ENCODE data around the gene ARSI.

Gene ARSI

GRCh38 chr5:150286820-150287219 is 15.9 kb downstream of the ARSI start:
- Histone ChIP-seq H3K4me3 (ENCODE audit: low read depth in 1 of 5, low read length in 5 of 5) (no peak overlapping the region), H3K27me3 (ENCODE audit: control insufficient read depth in 5 of 5, insufficient read depth in 4 of 5, low read length in 5 of 5) (peaks cover 0 to 20% (median 9%) of the 10 kb centered on the region in 5 donors), H3K4me1 (ENCODE audit: control insufficient read depth in 5 of 5, insufficient read depth in 5 of 5, low read length in 5 of 5) (no peaks in the 10 kb centered on the region), H3K9ac (ENCODE audit: low read length in 5 of 5) (no peak overlapping the region), H3K9me3 (ENCODE audit: control insufficient read depth in 5 of 5, low read length in 5 of 5) (no peaks in the 10 kb centered on the region), H3K27ac (ENCODE audit: low read depth, low read length) (no peak overlapping the region), H3K36me3 (ENCODE audit: control insufficient read depth in 5 of 5, insufficient read depth in 5 of 5, low read length in 5 of 5) (no peaks in the 10 kb centered on the region)

GRCh38 chr5:150285114-150285513 is 17.6 kb downstream of the ARSI start:
- Histone ChIP-seq H3K36me3 (ENCODE audit: control insufficient read depth in 5 of 5, insufficient read depth in 5 of 5, low read length in 5 of 5) (no peaks in the 10 kb centered on the region), H3K9me3 (ENCODE audit: control insufficient read depth in 5 of 5, low read length in 5 of 5) (no peaks in the 10 kb centered on the region), H3K4me3 (ENCODE audit: low read depth in 1 of 5, low read length in 5 of 5) (no peak overlapping the region), H3K27me3 (ENCODE audit: control insufficient read depth in 5 of 5, insufficient read depth in 4 of 5, low read length in 5 of 5) (peaks cover 0 to 19% (median 6%) of the 10 kb centered on the region in 5 donors), H3K27ac (ENCODE audit: low read depth, low read length) (no peak overlapping the region), H3K4me1 (ENCODE audit: control insufficient read depth in 5 of 5, insufficient read depth in 5 of 5, low read length in 5 of 5) (no peaks in the 10 kb centered on the region), H3K9ac (ENCODE audit: low read length in 5 of 5) (no peak overlapping the region)

- H3K27ac ChIP-seq (ENCODE audit: low read depth, low read length): no peak overlapping the region
- no peak overlapping the region for H3K9ac ChIP-seq (ENCODE audit: low read length in 5 of 5)
- H3K4me3 ChIP-seq (ENCODE audit: low read depth in 1 of 5, low read length in 5 of 5): no peak overlapping the region
Observed at GRCh38 chr5:150284311-150284710, 18.4 kb downstream of the ARSI start.

DNA sequence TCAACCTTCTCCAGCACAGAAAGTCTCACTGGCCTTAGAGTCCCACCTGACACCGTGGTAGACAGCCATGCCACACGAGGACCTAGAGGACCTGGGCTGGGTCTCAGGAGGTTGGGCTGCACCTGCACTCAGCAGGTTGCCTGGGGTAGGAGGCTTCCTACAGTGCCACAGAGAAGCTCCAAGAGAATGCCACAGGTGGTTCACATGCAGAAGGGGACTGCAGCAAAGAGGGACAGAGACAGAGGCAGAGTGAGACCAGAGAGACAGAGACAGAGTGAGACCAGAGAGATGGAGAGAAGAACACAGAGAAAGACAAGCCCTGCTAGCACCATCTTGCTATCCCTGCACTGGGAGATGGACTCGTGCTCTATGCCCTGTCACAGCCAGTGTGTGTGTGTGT is 18.8 kb downstream of the ARSI start:
- no peaks in the 10 kb centered on the region for H3K4me1 ChIP-seq (ENCODE audit: control insufficient read depth in 5 of 5, insufficient read depth in 5 of 5, low read length in 5 of 5)
- no peaks in the 10 kb centered on the region for H3K36me3 ChIP-seq (ENCODE audit: control insufficient read depth in 5 of 5, insufficient read depth in 5 of 5, low read length in 5 of 5)
- H3K27me3 ChIP-seq (ENCODE audit: control insufficient read depth in 5 of 5, insufficient read depth in 4 of 5, low read length in 5 of 5): peaks cover 0 to 13% (median 6%) of the 10 kb centered on the region in 5 donors
- no peak overlapping the region for H3K4me3 ChIP-seq (ENCODE audit: low read depth in 1 of 5, low read length in 5 of 5)
- no peak overlapping the region for H3K27ac ChIP-seq (ENCODE audit: low read depth, low read length)
- H3K9ac ChIP-seq (ENCODE audit: low read length in 5 of 5): no peak overlapping the region
- no peaks in the 10 kb centered on the region for H3K9me3 ChIP-seq (ENCODE audit: control insufficient read depth in 5 of 5, low read length in 5 of 5)

More at GRCh38 chr5:150284311-150284710, 18.4 kb downstream of the ARSI start:
- H3K4me1 ChIP-seq (ENCODE audit: control insufficient read depth in 5 of 5, insufficient read depth in 5 of 5, low read length in 5 of 5): no peaks in the 10 kb centered on the region
- no peaks in the 10 kb centered on the region for H3K36me3 ChIP-seq (ENCODE audit: control insufficient read depth in 5 of 5, insufficient read depth in 5 of 5, low read length in 5 of 5)
- peaks cover 0 to 15% (median 7%) of the 10 kb centered on the region in 5 donors for H3K27me3 ChIP-seq (ENCODE audit: control insufficient read depth in 5 of 5, insufficient read depth in 4 of 5, low read length in 5 of 5)
- H3K9me3 ChIP-seq (ENCODE audit: control insufficient read depth in 5 of 5, low read length in 5 of 5): no peaks in the 10 kb centered on the region

DNA sequence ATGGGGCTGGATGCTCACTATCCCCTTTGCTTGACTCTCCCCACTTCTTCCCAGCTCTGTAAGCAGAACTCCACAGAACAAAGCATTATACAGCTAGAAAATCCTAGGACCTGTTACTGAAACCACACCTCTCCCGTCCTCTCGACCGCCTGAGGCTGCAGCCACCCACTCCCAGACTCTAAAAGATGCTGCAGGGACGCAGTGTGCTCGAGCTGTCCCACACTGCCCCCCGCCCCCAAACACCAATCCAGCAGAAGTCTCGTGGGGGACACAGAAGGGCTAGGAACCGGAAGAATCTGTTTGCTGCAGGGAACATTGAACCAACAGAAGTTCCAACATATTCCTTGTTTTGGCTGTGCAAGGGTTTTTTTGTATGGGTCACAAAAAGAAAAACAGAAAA is 20.7 kb downstream of the ARSI start:
- H3K27ac ChIP-seq (ENCODE audit: low read depth, low read length): no peak overlapping the region
- H3K4me1 ChIP-seq (ENCODE audit: control insufficient read depth in 5 of 5, insufficient read depth in 5 of 5, low read length in 5 of 5): no peaks in the 10 kb centered on the region
- H3K27me3 ChIP-seq (ENCODE audit: control insufficient read depth in 5 of 5, insufficient read depth in 4 of 5, low read length in 5 of 5): peaks cover 0 to 17% (median 8%) of the 10 kb centered on the region in 5 donors
- H3K36me3 ChIP-seq (ENCODE audit: control insufficient read depth in 5 of 5, insufficient read depth in 5 of 5, low read length in 5 of 5): no peaks in the 10 kb centered on the region
- H3K9me3 ChIP-seq (ENCODE audit: control insufficient read depth in 5 of 5, low read length in 5 of 5): no peaks in the 10 kb centered on the region
- no peak overlapping the region for H3K9ac ChIP-seq (ENCODE audit: low read length in 5 of 5)
- H3K4me3 ChIP-seq (ENCODE audit: low read depth in 1 of 5, low read length in 5 of 5): no peak overlapping the region

DNA sequence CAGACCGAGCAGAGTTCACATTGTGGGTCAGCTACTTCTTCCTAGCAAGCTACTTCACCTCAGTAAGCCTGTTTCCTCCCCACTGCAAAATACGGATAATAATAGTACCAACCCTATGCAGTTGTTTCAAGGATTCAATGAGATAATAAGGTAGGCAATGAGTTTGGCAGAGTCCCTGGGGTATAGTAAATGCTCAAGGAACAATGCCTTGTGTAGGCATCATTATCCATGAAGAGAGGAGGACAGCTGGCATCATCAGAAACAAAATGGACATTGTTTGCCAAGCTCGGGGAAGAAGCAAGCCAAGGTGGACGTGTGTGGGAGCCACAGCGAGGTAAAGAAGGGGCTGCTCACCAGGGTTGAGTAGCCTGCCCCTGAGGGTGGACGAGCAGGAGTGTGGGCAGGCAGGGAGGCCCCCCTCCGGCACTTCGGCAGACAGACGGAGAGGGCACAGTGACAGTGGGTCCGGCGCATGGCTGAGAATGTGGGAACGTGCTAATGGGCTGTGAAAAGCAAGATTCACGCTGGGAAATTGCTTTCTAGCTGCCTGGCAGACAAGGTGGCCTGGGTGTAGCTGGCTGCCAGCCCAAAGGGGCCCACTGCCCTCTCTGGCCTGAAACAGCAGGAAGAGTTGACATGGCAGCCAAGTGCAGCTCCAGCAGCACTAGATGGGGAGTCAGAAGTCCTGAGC is 23.2 kb downstream of the ARSI start:
- Histone ChIP-seq H3K36me3 (ENCODE audit: control insufficient read depth in 5 of 5, insufficient read depth in 5 of 5, low read length in 5 of 5) (no peaks in the 10 kb centered on the region), H3K27me3 (ENCODE audit: control insufficient read depth in 5 of 5, insufficient read depth in 4 of 5, low read length in 5 of 5) (peaks cover 0 to 15% (median 8%) of the 10 kb centered on the region in 5 donors), H3K27ac (ENCODE audit: low read depth, low read length) (no peak overlapping the region), H3K4me1 (ENCODE audit: control insufficient read depth in 5 of 5, insufficient read depth in 5 of 5, low read length in 5 of 5) (no peaks in the 10 kb centered on the region), H3K9ac (ENCODE audit: low read length in 5 of 5) (no peak overlapping the region), H3K9me3 (ENCODE audit: control insufficient read depth in 5 of 5, low read length in 5 of 5) (no peaks in the 10 kb centered on the region), H3K4me3 (ENCODE audit: low read depth in 1 of 5, low read length in 5 of 5) (no peak overlapping the region)

DNA sequence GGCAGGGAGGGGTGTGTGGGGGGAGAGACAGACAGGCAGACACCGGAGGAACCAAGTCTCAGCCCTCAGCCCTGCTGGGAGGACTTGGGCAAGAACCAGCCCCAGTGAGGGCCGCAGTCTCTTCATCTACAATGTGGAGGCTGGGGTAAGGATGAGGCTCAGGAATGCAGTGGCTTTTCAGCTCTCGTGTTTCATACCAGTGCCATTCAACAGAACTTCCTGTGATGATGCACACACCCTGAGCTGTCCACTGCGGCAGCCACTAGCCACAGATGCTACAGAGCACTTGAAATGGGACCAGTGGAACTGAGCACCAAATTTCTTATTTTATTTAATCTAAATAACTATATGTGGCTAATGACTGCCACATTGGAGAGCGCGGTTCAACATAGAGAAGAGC is 23.8 kb downstream of the ARSI start:
- Histone ChIP-seq H3K27me3 (ENCODE audit: control insufficient read depth in 5 of 5, insufficient read depth in 4 of 5, low read length in 5 of 5) (peaks cover 0 to 13% (median 4%) of the 10 kb centered on the region in 5 donors), H3K4me1 (ENCODE audit: control insufficient read depth in 5 of 5, insufficient read depth in 5 of 5, low read length in 5 of 5) (no peaks in the 10 kb centered on the region), H3K4me3 (ENCODE audit: low read depth in 1 of 5, low read length in 5 of 5) (no peak overlapping the region), H3K9ac (ENCODE audit: low read length in 5 of 5) (no peak overlapping the region), H3K27ac (ENCODE audit: low read depth, low read length) (no peak overlapping the region), H3K9me3 (ENCODE audit: control insufficient read depth in 5 of 5, low read length in 5 of 5) (no peaks in the 10 kb centered on the region), H3K36me3 (ENCODE audit: control insufficient read depth in 5 of 5, insufficient read depth in 5 of 5, low read length in 5 of 5) (no peaks in the 10 kb centered on the region)

DNA sequence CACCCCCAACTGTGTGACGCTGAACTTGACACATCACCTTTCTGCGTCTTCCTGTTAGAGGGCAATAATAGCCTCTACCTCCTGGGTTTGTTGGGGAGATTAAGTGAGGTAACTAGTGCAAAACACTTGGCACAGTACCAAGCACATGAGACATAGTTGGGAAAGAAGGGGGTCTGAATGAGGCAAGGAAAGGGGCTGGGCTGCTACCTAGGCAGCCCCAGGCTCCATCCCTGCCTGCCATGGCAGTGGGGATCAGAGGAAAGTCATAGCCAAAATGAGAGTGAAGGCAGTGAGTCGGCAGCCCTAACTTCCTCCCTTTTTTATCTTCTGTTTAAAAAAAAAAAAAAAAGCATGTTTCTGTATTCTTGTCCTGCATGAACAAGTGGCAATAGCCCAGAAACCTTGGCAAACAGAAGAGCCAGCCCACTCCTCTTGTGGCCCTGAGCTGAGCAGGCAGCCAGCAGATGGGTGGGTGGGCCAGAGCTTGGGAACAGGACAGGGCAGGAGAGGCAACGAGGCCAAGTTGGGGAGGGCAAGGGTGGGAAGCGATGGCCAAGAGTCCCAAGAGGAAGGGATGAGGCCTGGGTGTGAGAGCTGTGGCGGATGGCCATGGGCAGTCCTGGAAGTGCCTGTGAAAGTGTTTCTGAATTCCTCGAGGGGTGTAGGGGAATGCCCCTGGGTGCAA is 24.5 kb downstream of the ARSI start:
- no peak overlapping the region for H3K9ac ChIP-seq (ENCODE audit: low read length in 5 of 5)
- H3K36me3 ChIP-seq (ENCODE audit: control insufficient read depth in 5 of 5, insufficient read depth in 5 of 5, low read length in 5 of 5): no peaks in the 10 kb centered on the region
- no peak overlapping the region for H3K4me3 ChIP-seq (ENCODE audit: low read depth in 1 of 5, low read length in 5 of 5)
- H3K9me3 ChIP-seq (ENCODE audit: control insufficient read depth in 5 of 5, low read length in 5 of 5): no peaks in the 10 kb centered on the region
- H3K27me3 ChIP-seq (ENCODE audit: control insufficient read depth in 5 of 5, insufficient read depth in 4 of 5, low read length in 5 of 5): peaks cover 0 to 8% (median 5%) of the 10 kb centered on the region in 5 donors
- no peaks in the 10 kb centered on the region for H3K4me1 ChIP-seq (ENCODE audit: control insufficient read depth in 5 of 5, insufficient read depth in 5 of 5, low read length in 5 of 5)
- no peak overlapping the region for H3K27ac ChIP-seq (ENCODE audit: low read depth, low read length)

GRCh38 chr5:150277043-150277442 is 25.7 kb downstream of the ARSI start:
- no peak overlapping the region for H3K9ac ChIP-seq (ENCODE audit: low read length in 5 of 5)
- H3K4me3 ChIP-seq (ENCODE audit: low read depth in 1 of 5, low read length in 5 of 5): no peak overlapping the region
- no peak overlapping the region for H3K27ac ChIP-seq (ENCODE audit: low read depth, low read length)
- no peaks in the 10 kb centered on the region for H3K4me1 ChIP-seq (ENCODE audit: control insufficient read depth in 5 of 5, insufficient read depth in 5 of 5, low read length in 5 of 5)
- no peaks in the 10 kb centered on the region for H3K9me3 ChIP-seq (ENCODE audit: control insufficient read depth in 5 of 5, low read length in 5 of 5)
- H3K27me3 ChIP-seq (ENCODE audit: control insufficient read depth in 5 of 5, insufficient read depth in 4 of 5, low read length in 5 of 5): peaks cover 0 to 10% (median 8%) of the 10 kb centered on the region in 5 donors
- H3K36me3 ChIP-seq (ENCODE audit: control insufficient read depth in 5 of 5, insufficient read depth in 5 of 5, low read length in 5 of 5): no peaks in the 10 kb centered on the region

DNA sequence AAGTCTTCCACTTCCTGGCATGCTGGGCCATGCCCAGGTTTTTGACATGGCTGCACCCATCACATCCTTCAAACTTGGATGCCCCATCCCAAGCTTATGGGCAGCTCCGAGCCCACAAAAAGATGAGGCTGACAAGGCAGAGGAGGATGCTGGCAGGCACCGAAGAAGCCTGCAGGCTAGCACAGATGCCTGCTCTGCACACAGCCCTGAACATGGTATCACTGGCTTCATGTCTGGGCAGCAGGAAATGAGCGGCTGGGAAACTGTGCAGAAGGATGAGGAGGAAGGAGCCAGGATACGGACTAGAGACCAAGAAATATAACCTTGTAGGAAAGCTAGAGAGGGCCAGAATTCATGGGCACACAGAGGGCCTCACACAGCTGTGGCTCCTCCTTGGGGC is 27.9 kb downstream of the ARSI start:
- Histone ChIP-seq H3K4me1 (ENCODE audit: control insufficient read depth in 5 of 5, insufficient read depth in 5 of 5, low read length in 5 of 5) (no peaks in the 10 kb centered on the region), H3K27me3 (ENCODE audit: control insufficient read depth in 5 of 5, insufficient read depth in 4 of 5, low read length in 5 of 5) (peaks cover 0 to 9% (median 8%) of the 10 kb centered on the region in 5 donors), H3K4me3 (ENCODE audit: low read depth in 1 of 5, low read length in 5 of 5) (no peak overlapping the region), H3K9ac (ENCODE audit: low read length in 5 of 5) (no peak overlapping the region), H3K36me3 (ENCODE audit: control insufficient read depth in 5 of 5, insufficient read depth in 5 of 5, low read length in 5 of 5) (no peaks in the 10 kb centered on the region), H3K27ac (ENCODE audit: low read depth, low read length) (no peak overlapping the region), H3K9me3 (ENCODE audit: control insufficient read depth in 5 of 5, low read length in 5 of 5) (no peaks in the 10 kb centered on the region)

All from subcutaneous abdominal adipose tissue (tissue), 5 donors.